Activated naive CD4-positive, alpha-beta T cell treated with anti-CD3 and anti-CD28 coated beads for 36 hours (primary cell): ENCODE data around the gene DUSP8. TPM values are rescaled to one million over a fixed set of nuclear protein-coding genes. Genes with fewer than 3 reads are reported as not detected.

Experiments
- CTCF ChIA-PET: fragments of 350-600 bp; sonication (Branson Sonifier 250); formaldehyde crosslinking; loops from one replicate; lab custom pipeline; 2021; ENCODE audit warnings: antibody characterized with exemption; lab: Charles Lee
- DNase-seq: peaks from one replicate; pipeline ENCODE4 v3.0.0-alpha.2; 2020
- H3K27ac Mint-ChIP-seq: one replicate; pipeline ENCODE4 v1.8.0; 2021; ENCODE audit warnings: mild to moderate bottlenecking, mixed read lengths
- H3K27me3 Mint-ChIP-seq: one replicate; pipeline ENCODE4 v1.8.0; 2021; ENCODE audit warnings: low read depth, mixed read lengths
- H3K36me3 Mint-ChIP-seq: one replicate; pipeline ENCODE4 v1.8.0; 2021; ENCODE audit warnings: low read depth, mixed read lengths
- H3K4me1 Mint-ChIP-seq: one replicate; pipeline ENCODE4 v1.8.0; 2021; ENCODE audit warnings: low read depth, mixed read lengths
- H3K4me3 Mint-ChIP-seq: one replicate; pipeline ENCODE4 v1.8.0; 2021; ENCODE audit warnings: mild to moderate bottlenecking, moderate library complexity, mixed read lengths
- H3K9me3 Mint-ChIP-seq: one replicate; pipeline ENCODE4 v1.8.0; 2021; ENCODE audit warnings: mixed read lengths
- intact Hi-C: fragments of 100-400 bp; cut with micrococcal nuclease; formaldehyde crosslinking; loops from one replicate; pipeline ENCODE4 v1.15.1; 2023
- total RNA-seq, 2 experiments: library from RNA; stranded (reverse); gene quantifications; one replicate each; pipeline ENCODE4 v1.2.3, GENCODE V29; 2021

Gene DUSP8
- total RNA-seq, 2 experiments from 2014 or later = 2.9 to 3.0 TPM

GRCh38 chr11:1562469-1563148 lies 9.5 kb downstream of the DUSP8 start:
- Mint-ChIP-seq H3K9me3 (no peaks in the 10 kb centered on the region), H3K36me3 (no peaks in the 10 kb centered on the region), H3K4me1 (no peaks in the 10 kb centered on the region), H3K27me3 (no peaks in the 10 kb centered on the region), H3K27ac (no peak overlapping the region), H3K4me3 (no peak overlapping the region)
- intact Hi-C loops = no loop called here
- no peak for DNase-seq
- CTCF ChIA-PET = no interaction called here

- Mint-ChIP-seq H3K36me3 (no peaks in the 10 kb centered on the region), H3K4me1 (no peaks in the 10 kb centered on the region), H3K4me3 (no peak overlapping the region), H3K9me3 (no peaks in the 10 kb centered on the region), H3K27me3 (no peaks in the 10 kb centered on the region), H3K27ac (no peak overlapping the region)
- CTCF ChIA-PET = no interaction called here
- intact Hi-C loops = no loop called here
- no peak for DNase-seq
These were observed 10.1 kb downstream of the DUSP8 start for GRCh38 chr11:1561955-1562354.

GRCh38 chr11:1561266-1561665 lies 10.8 kb downstream of the DUSP8 start:
- no peak for DNase-seq
- no peaks in the 10 kb centered on the region for H3K36me3 Mint-ChIP-seq
- no peaks in the 10 kb centered on the region for H3K4me1 Mint-ChIP-seq
- intact Hi-C loops = no loop called here
- no peaks in the 10 kb centered on the region for H3K27me3 Mint-ChIP-seq
- no peaks in the 10 kb centered on the region for H3K9me3 Mint-ChIP-seq
- no peak overlapping the region for H3K27ac Mint-ChIP-seq
- H3K4me3 Mint-ChIP-seq = no peak overlapping the region
- CTCF ChIA-PET = no interaction called here

- no peak overlapping the region for H3K4me3 Mint-ChIP-seq
- no peaks in the 10 kb centered on the region for H3K9me3 Mint-ChIP-seq
- CTCF ChIA-PET = no interaction called here
- H3K4me1 Mint-ChIP-seq = no peaks in the 10 kb centered on the region
- no peaks in the 10 kb centered on the region for H3K27me3 Mint-ChIP-seq
- no peak overlapping the region for H3K27ac Mint-ChIP-seq
- no peak for DNase-seq
- H3K36me3 Mint-ChIP-seq = no peaks in the 10 kb centered on the region
- intact Hi-C loops = no loop called here
These were observed 11.3 kb downstream of the DUSP8 start for GRCh38 chr11:1560649-1561251.

- H3K4me3 Mint-ChIP-seq = no peak overlapping the region
- CTCF ChIA-PET = interaction anchor here (2.1 kb wide), 1 partner anchor 14 kb away, joined by 11 read pairs; no protein-coding TSS in a partner anchor
- intact Hi-C loops = no loop called here
- H3K9me3 Mint-ChIP-seq = no peaks in the 10 kb centered on the region
- no peak for DNase-seq
- H3K36me3 Mint-ChIP-seq = no peaks in the 10 kb centered on the region
- H3K27ac Mint-ChIP-seq = no peak overlapping the region
- H3K27me3 Mint-ChIP-seq = no peaks in the 10 kb centered on the region
- H3K4me1 Mint-ChIP-seq = no peaks in the 10 kb centered on the region
These were observed 11.9 kb downstream of the DUSP8 start for GRCh38 chr11:1560002-1560648.

- no peaks in the 10 kb centered on the region for H3K9me3 Mint-ChIP-seq
- intact Hi-C loops = no loop called here
- no peak for DNase-seq
- H3K4me3 Mint-ChIP-seq = no peak overlapping the region
- H3K36me3 Mint-ChIP-seq = no peaks in the 10 kb centered on the region
- no peaks in the 10 kb centered on the region for H3K4me1 Mint-ChIP-seq
- CTCF ChIA-PET = interaction anchor here (2.1 kb wide), 1 partner anchor 15 kb away, joined by 11 read pairs; no protein-coding TSS in a partner anchor
- H3K27me3 Mint-ChIP-seq = no peaks in the 10 kb centered on the region
- H3K27ac Mint-ChIP-seq = no peak overlapping the region
These were observed 12.7 kb downstream of the DUSP8 start for GRCh38 chr11:1559111-1559951.

- Mint-ChIP-seq H3K4me3 (no peak overlapping the region), H3K27ac (no peak overlapping the region), H3K27me3 (no peaks in the 10 kb centered on the region), H3K4me1 (no peaks in the 10 kb centered on the region), H3K36me3 (no peaks in the 10 kb centered on the region), H3K9me3 (no peaks in the 10 kb centered on the region)
- intact Hi-C loops = no loop called here
- CTCF ChIA-PET = interaction anchor here (2.1 kb wide), 1 partner anchor 16 kb away, joined by 11 read pairs; no protein-coding TSS in a partner anchor
- no peak for DNase-seq
These were observed 13.3 kb downstream of the DUSP8 start for GRCh38 chr11:1558775-1559110.

GRCh38 chr11:1557904-1558774 lies 13.9 kb downstream of the DUSP8 start:
- no peaks in the 10 kb centered on the region for H3K27me3 Mint-ChIP-seq
- CTCF ChIA-PET = interaction anchor here (2.1 kb wide), 1 partner anchor 16 kb away, joined by 11 read pairs; no protein-coding TSS in a partner anchor
- H3K4me1 Mint-ChIP-seq = no peaks in the 10 kb centered on the region
- no peaks in the 10 kb centered on the region for H3K9me3 Mint-ChIP-seq
- H3K4me3 Mint-ChIP-seq = no peak overlapping the region
- intact Hi-C loops = no loop called here
- no peak overlapping the region for H3K27ac Mint-ChIP-seq
- no peaks in the 10 kb centered on the region for H3K36me3 Mint-ChIP-seq
- DNase-seq = no peak

- Mint-ChIP-seq H3K4me3 (no peak overlapping the region), H3K27me3 (no peaks in the 10 kb centered on the region), H3K4me1 (no peaks in the 10 kb centered on the region), H3K36me3 (no peaks in the 10 kb centered on the region), H3K27ac (no peak overlapping the region), H3K9me3 (no peaks in the 10 kb centered on the region)
- intact Hi-C loops = no loop called here
- CTCF ChIA-PET = no interaction called here
- DNase-seq = no peak
These were observed 14.8 kb downstream of the DUSP8 start for GRCh38 chr11:1557051-1557884.

GRCh38 chr11:1556278-1556902 lies 15.7 kb downstream of the DUSP8 start:
- no peaks in the 10 kb centered on the region for H3K27me3 Mint-ChIP-seq
- no peak overlapping the region for H3K27ac Mint-ChIP-seq
- DNase-seq = no peak
- intact Hi-C loops = no loop called here
- no peaks in the 10 kb centered on the region for H3K4me1 Mint-ChIP-seq
- no peaks in the 10 kb centered on the region for H3K36me3 Mint-ChIP-seq
- H3K4me3 Mint-ChIP-seq = no peak overlapping the region
- CTCF ChIA-PET = interaction anchor here (1.0 kb wide), 1 partner anchor 18 kb away, joined by 3 read pairs; no protein-coding TSS in a partner anchor
- no peaks in the 10 kb centered on the region for H3K9me3 Mint-ChIP-seq
